Subcutaneous adipose tissue (tissue), 4 donors: Measurements from ENCODE around the gene OSTC. TPM values are rescaled to one million over a fixed set of nuclear protein-coding genes. Genes with fewer than 3 reads are reported as not detected.

Source experiments
- total RNA-seq, 4 donors: library from RNA; depleted of rRNA; stranded (reverse); fragments of >200 nt; gene quantifications; one replicate each; pipeline ENCODE4 v1.1.0, GENCODE V29; 2016
- TF ChIP-seq, protein P1 (sequence below): fragments of 450-650 bp; IDR thresholded peaks from one replicate; pipeline ENCODE4 v1.5.1; 2016; ENCODE audit warnings: low read depth, mild to moderate bottlenecking, control low read depth, antibody characterized with exemption, moderate library complexity

Gene OSTC
- total RNA-seq, 4 donors from 2014 or later = 34.7 to 97.1 (median 69.7) TPM

DNA sequence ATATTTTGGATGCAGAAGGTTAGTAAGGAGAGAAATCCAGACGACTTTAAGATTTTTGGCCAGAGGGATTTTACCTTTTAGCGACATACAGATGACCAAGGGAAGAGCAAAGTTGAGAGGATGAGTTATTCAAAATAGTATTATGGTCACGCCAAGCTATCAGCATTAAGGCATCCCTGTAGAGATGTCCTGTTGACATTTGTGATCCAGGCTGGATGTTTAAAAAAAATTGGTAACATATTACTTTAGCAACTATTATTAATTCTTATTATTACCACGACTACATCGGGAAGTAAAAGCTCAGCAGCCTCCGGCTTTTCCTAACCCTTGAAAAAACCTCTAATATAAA, 562 bp upstream of the OSTC start:
- TF ChIP-seq, protein P1, sequence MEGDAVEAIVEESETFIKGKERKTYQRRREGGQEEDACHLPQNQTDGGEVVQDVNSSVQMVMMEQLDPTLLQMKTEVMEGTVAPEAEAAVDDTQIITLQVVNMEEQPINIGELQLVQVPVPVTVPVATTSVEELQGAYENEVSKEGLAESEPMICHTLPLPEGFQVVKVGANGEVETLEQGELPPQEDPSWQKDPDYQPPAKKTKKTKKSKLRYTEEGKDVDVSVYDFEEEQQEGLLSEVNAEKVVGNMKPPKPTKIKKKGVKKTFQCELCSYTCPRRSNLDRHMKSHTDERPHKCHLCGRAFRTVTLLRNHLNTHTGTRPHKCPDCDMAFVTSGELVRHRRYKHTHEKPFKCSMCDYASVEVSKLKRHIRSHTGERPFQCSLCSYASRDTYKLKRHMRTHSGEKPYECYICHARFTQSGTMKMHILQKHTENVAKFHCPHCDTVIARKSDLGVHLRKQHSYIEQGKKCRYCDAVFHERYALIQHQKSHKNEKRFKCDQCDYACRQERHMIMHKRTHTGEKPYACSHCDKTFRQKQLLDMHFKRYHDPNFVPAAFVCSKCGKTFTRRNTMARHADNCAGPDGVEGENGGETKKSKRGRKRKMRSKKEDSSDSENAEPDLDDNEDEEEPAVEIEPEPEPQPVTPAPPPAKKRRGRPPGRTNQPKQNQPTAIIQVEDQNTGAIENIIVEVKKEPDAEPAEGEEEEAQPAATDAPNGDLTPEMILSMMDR = no peak

DNA sequence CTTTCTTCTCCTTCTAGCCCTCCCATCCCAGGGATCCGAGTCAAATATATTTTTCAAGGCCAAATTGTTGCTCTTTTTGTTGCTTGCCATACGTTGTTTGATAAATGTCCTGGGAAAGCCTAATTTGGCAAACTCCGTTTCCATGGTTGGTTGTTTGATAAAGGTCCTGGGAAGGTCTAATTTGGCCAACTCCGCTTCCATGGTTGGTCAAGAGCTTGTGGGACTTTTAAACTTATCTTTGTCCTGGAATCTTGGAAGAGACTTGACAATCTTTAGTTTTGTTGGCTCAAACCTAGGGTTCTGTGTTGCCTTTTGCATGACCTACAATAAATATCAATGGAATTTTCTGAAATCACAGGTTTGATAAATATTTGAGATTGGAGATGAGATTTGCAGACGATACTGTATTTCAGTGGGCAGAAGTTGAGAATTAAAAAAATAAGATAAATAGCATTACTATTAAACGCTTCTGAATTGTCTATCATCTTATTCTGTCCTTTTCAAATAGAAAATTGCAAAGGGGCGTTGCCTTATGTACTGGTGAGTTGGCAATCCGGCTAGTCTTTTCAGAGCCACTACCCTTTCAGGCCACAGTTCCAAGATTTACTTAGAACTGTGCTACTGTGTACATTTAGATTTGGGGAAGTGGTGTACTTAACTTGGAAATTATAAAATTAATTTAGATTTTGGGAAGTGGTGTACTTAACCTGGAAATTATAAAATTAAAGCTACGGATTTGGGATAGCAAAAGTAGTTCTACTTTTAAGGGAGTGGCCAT, 804 bp downstream of the OSTC start:
- TF ChIP-seq, protein P1 = no peak

DNA sequence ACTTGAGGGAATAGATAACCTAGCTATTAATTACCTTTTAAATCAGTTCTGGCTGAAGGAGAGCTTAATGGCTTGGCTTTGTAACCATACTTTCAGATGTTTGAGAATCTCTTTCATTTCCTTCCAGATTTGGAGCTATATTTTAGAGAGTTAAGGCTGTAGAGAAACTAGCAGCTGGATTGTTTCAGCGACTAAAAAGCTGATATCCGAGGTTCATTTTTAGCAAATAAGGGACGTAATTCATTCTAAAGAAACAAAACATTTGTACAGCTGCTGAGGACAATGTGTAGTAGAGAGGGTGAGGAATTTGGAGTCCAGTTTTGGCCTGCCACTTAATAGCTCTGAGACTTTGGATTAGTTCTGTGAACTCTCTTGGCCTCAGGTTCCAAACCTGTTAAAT, 12.2 kb downstream of the OSTC start:
- TF ChIP-seq, protein P1 = no peak

DNA sequence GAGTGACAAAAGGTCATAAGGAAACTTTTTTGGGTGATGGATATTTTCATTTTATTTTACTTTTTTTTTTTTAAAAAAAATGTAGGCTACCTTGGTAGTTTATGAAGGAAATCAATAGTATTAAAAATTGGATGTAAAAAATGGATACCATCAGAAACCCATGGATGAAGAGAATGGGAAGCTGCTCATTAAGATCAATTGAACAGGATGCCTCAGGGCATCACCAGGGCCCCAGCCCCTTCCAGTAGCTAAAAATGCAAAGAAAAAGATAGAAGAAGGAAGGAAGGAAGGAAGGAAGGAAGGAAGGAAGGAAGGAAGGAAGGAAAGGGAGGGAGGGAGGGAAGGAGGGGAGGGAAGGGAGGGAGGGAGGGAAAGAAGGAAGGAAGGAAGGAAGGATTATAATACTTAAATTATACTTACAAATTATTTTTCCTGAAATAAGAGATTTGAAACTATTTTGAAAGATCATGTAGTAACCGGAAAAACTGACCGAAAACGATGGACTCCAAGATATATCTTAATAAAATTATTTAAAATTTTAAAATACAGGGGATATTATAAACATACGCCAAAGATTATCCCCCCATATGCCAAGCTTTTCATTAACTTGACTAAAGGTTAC, 24.1 kb downstream of the OSTC start:
- TF ChIP-seq, protein P1 = no peak

DNA sequence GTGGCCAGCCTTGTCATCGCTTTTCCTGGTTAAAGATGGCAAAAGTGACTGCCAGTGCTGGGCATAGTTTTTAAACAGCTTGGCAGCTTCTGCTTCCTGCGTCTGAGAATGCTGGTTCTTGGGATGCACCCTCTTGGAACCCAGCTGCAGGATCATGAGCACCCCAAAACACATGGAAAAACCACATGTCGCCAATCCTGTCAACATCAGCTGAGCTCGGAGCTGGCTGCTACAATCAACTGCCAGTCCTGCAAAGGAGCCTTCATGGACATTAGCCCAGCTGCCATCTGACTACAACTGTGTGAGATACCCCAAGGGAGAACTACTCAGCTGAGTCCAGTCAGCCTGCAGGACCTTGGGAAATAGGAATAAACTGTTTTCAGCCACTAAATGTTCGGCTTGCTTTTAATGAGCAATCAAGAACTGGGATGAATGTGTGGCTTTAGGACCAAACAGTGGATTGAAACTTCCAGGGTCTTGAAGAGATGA, 31.0 kb downstream of the OSTC start:
- TF ChIP-seq, protein P1 = no peak

DNA sequence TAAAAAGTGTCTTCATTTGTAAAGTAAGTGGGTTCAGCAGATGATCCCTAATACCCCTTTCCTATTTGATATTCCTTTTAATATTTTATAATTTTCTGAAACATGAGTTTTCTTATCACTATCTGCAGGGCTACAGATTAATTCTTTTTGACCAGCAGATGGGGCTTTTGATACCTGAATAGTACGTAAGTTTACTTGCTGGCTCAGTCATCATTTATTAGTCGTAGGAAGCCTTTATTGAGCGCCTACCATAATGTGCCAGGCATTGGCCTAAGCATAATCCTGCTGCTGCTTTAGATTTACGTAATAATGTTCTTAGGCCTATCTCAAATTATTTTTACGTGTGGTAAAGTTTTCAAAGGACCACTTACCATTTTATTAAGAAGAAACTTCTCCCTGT, 33.1 kb downstream of the OSTC start:
- TF ChIP-seq, protein P1 = no peak

DNA sequence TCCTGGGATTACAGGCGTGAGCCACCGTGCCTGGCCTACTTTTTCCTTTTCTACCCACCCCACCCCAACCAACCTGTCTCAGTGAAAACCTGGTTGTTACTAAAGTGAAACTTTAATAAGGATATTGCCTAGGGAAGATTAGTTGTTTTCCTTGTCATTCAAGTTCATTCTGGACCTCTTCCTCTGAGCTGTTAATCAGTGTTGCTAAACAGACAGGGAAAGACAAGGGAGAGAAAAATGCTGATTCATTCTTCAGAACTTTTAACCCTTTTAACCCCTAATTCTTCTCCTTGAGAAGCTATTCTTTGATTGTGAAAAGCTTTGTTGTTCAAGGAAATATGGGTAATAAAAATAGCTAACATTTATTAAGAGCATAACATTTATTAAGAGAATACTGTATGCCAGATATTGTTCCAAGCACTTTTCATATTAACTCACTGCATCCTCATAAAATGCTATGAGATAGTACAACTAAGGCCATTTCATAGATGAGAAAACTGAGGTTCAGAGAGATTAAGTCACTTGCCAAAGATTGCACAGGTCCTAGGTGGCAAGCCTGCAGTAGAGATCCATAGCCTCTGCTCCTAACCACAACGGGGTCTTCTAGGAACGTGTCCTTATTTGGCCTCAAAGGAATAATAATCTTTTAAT, 34.8 kb downstream of the OSTC start:
- TF ChIP-seq, protein P1 = no peak
